Loucy (cell line): ENCODE results near the gene FYN.

ENCODE experiments used
- H2AFZ ChIP-seq: fragments of 200-600 bp; sonication (generic); 2 replicates; pipeline ENCODE4 v1.6.0; 2016; ENCODE audit warnings: antibody characterized with exemption, mild to moderate bottlenecking, low read length, moderate library complexity
- H3F3A ChIP-seq: fragments of 200-600 bp; 2 replicates; pipeline ENCODE4 v1.6.0; 2016; ENCODE audit warnings: antibody characterized with exemption, low read depth, mild to moderate bottlenecking
- H3K27me3 ChIP-seq: fragments of 200-600 bp; sonication (generic); 2 replicates; pipeline ENCODE4 v1.6.1; 2014; ENCODE audit warnings: low read length, mild to moderate bottlenecking; ENCODE audit not compliant: insufficient read depth, poor library complexity, severe bottlenecking
- H3K36me3 ChIP-seq: fragments of 200-600 bp; sonication (generic); 2 replicates; pipeline ENCODE4 v1.6.1; 2016; ENCODE audit warnings: low read length; ENCODE audit not compliant: insufficient read depth
- H3K4me1 ChIP-seq: fragments of 200-600 bp; sonication (generic); 2 replicates; pipeline ENCODE4 v1.5.1; 2014; ENCODE audit warnings: low read length, mild to moderate bottlenecking; ENCODE audit not compliant: insufficient read depth, poor library complexity, severe bottlenecking
- H3K4me2 ChIP-seq: fragments of 200-600 bp; sonication (generic); 2 replicates; pipeline ENCODE4 v1.6.0; 2014; ENCODE audit warnings: antibody characterized with exemption, low read length, low read depth, mild to moderate bottlenecking; ENCODE audit not compliant: poor library complexity, severe bottlenecking
- H3K4me3 ChIP-seq: fragments of 200-600 bp; sonication (generic); 2 replicates; pipeline ENCODE4 v1.5.1; 2014; ENCODE audit warnings: low read length, mild to moderate bottlenecking, mixed read lengths; ENCODE audit not compliant: poor library complexity, severe bottlenecking
- H3K79me2 ChIP-seq: fragments of 200-600 bp; sonication (generic); 2 replicates; pipeline ENCODE4 v1.6.1; 2014; ENCODE audit warnings: low read length; ENCODE audit not compliant: insufficient read depth
- H3K9ac ChIP-seq: fragments of 200-600 bp; sonication (generic); 2 replicates; pipeline ENCODE4 v1.6.0; 2014; ENCODE audit warnings: mild to moderate bottlenecking, low read depth, low read length, moderate library complexity; ENCODE audit not compliant: poor library complexity, severe bottlenecking
- H3K9me2 ChIP-seq: fragments of 200-600 bp; sonication (generic); replicated peaks from 2 replicates; pipeline ENCODE4 v1.6.1; 2016; ENCODE audit warnings: low read depth, low read length, mixed read lengths
- H3K9me3 ChIP-seq: fragments of 200-600 bp; sonication (generic); 2 replicates; pipeline ENCODE4 v1.6.1; 2014; ENCODE audit warnings: mild to moderate bottlenecking, antibody characterized with exemption, low read length, low read depth; ENCODE audit not compliant: insufficient read depth
- H4K20me1 ChIP-seq: fragments of 200-600 bp; sonication (generic); 2 replicates; pipeline ENCODE4 v1.6.0; 2014; ENCODE audit warnings: antibody characterized with exemption, low read length, mild to moderate bottlenecking; ENCODE audit not compliant: insufficient read depth, poor library complexity, severe bottlenecking
- EZH2phosphoT487 ChIP-seq: fragments of 200-600 bp; IDR thresholded peaks from 2 replicates; pipeline ENCODE4 v1.6.1; 2018; ENCODE audit warnings: antibody characterized with exemption, mild to moderate bottlenecking, moderate library complexity, borderline replicate concordance
- TF ChIP-seq, protein P1 (sequence below): fragments of 200-600 bp; sonication (generic); conservative IDR thresholded peaks from 2 replicates; pipeline ENCODE4 v1.5.1; 2014; ENCODE audit warnings: mild to moderate bottlenecking, antibody characterized with exemption, low read length

The FYN gene

DNA sequence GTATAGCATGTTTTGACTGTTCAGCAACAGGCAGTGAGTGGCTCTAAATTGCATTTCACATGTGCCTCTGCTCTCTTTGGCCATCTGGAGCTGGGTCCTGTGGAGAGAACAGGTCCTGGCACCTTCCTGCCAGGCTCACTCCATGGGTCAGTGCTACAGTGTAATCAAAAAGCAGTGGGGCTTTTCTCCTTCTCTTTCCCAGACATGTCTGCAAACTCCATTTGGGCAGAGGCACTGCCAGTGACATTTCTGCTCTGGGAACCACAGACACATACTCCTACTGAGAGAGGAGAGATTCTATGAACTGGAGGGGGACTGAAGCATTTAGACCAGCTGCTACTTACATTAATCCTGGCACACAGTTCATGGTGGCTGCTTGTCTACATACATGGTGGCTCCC, 199.3 kb downstream of the FYN start:
- Histone ChIP-seq H3K27me3 (no peaks in the 10 kb centered on the region), H3K36me3 (peaks cover 83% of the 10 kb centered on the region; the same call in 1 of the 2 replicates), H3F3A (no peaks in the 10 kb centered on the region), H3K4me3 (no peak overlapping the region), H3K9me2 (no peaks in the 10 kb centered on the region), H3K4me2 (no peak overlapping the region), H3K9ac (no peak overlapping the region), H3K4me1 (no peaks in the 10 kb centered on the region), H3K79me2 (no peaks in the 10 kb centered on the region), H3K9me3 (no peaks in the 10 kb centered on the region), H2AFZ (no peak overlapping the region), H4K20me1 (no peaks in the 10 kb centered on the region)
- TF ChIP-seq, protein P1, sequence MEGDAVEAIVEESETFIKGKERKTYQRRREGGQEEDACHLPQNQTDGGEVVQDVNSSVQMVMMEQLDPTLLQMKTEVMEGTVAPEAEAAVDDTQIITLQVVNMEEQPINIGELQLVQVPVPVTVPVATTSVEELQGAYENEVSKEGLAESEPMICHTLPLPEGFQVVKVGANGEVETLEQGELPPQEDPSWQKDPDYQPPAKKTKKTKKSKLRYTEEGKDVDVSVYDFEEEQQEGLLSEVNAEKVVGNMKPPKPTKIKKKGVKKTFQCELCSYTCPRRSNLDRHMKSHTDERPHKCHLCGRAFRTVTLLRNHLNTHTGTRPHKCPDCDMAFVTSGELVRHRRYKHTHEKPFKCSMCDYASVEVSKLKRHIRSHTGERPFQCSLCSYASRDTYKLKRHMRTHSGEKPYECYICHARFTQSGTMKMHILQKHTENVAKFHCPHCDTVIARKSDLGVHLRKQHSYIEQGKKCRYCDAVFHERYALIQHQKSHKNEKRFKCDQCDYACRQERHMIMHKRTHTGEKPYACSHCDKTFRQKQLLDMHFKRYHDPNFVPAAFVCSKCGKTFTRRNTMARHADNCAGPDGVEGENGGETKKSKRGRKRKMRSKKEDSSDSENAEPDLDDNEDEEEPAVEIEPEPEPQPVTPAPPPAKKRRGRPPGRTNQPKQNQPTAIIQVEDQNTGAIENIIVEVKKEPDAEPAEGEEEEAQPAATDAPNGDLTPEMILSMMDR: no peak
- no peak for TF ChIP-seq EZH2phosphoT487

GRCh38 chr6:111673532-111673931, 199.7 kb downstream of the FYN start:
- no peaks in the 10 kb centered on the region for H4K20me1 ChIP-seq
- no peak overlapping the region for H3K9ac ChIP-seq
- no peak overlapping the region for H2AFZ ChIP-seq
- TF ChIP-seq, protein P1: no peak
- no peak for TF ChIP-seq EZH2phosphoT487
- H3K9me2 ChIP-seq: no peaks in the 10 kb centered on the region
- H3K27me3 ChIP-seq: no peaks in the 10 kb centered on the region
- H3K4me2 ChIP-seq: no peak overlapping the region
- no peaks in the 10 kb centered on the region for H3F3A ChIP-seq
- H3K4me3 ChIP-seq: no peak overlapping the region
- no peaks in the 10 kb centered on the region for H3K4me1 ChIP-seq
- H3K9me3 ChIP-seq: no peaks in the 10 kb centered on the region
- H3K36me3 ChIP-seq: peaks cover 84% of the 10 kb centered on the region; the same call in 1 of the 2 replicates
- no peaks in the 10 kb centered on the region for H3K79me2 ChIP-seq

DNA sequence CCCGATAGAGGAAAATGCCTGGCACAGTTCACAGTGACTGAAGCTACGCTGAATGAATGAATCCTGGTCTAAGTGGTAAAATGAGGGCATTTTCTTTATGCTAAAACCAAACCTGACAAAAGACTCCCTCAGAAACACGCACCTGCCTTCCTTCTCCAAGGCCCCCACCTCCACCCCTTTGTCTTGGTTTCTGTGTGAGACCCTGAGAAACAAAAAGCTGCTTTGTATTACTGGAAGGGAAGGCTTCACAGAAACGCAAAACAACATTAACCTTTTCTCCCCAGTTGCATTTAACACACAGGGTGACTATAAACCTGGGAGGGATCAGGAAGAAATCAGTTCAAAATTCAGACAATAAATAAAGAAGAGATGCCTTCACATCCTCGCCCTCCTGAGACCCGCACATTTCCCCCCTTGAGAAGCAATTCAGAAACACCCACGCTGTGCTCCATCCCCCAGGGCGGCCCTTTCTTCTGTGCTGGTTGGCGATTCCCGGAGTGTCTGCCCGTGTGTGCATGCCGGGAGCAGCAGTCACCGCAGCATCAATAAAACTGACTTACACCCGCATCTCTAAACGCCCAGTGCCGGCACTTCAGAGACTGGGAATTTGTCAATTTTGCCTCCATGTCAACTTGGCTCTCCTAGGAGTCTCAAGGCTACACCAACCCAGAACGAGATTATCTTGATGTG, 200.3 kb downstream of the FYN start:
- Histone ChIP-seq H2AFZ (no peak overlapping the region), H4K20me1 (no peaks in the 10 kb centered on the region), H3K79me2 (no peaks in the 10 kb centered on the region), H3F3A (no peaks in the 10 kb centered on the region), H3K36me3 (peaks cover 83% of the 10 kb centered on the region; the same call in 1 of the 2 replicates), H3K9me2 (no peaks in the 10 kb centered on the region), H3K4me3 (no peak overlapping the region), H3K9me3 (no peaks in the 10 kb centered on the region), H3K4me2 (no peak overlapping the region), H3K4me1 (no peaks in the 10 kb centered on the region), H3K9ac (no peak overlapping the region), H3K27me3 (no peaks in the 10 kb centered on the region)
- TF ChIP-seq EZH2phosphoT487: no peak
- TF ChIP-seq, protein P1: no peak
